GM12873 (cell line): ENCODE data around the gene FSTL3.

Experiments
- CTCF ChIP-seq: IDR thresholded peaks from 2 replicates; pipeline ENCODE4 v1.5.1; 2012; ENCODE audit warnings: low read depth, mild to moderate bottlenecking, moderate library complexity, low read length, control low read depth; ENCODE audit not compliant: insufficient read depth; ENCODE audit errors: missing control alignments

The FSTL3 gene

GRCh38 chr19:722553-723101 is 46.4 kb downstream of the FSTL3 start:
- no peak for TF ChIP-seq CTCF

GRCh38 chr19:723247-723646 is 47.1 kb downstream of the FSTL3 start:
- no peak for TF ChIP-seq CTCF

GRCh38 chr19:723714-724113 is 47.5 kb downstream of the FSTL3 start:
- TF ChIP-seq CTCF = no peak

- no peak for TF ChIP-seq CTCF
Observed at GRCh38 chr19:725461-726089, 49.4 kb downstream of the FSTL3 start.

- no peak for TF ChIP-seq CTCF
Observed at GRCh38 chr19:726993-727956, 51.1 kb downstream of the FSTL3 start.

- no peak for TF ChIP-seq CTCF
Observed at GRCh38 chr19:728011-728410, 51.8 kb downstream of the FSTL3 start.
